HG02763 (cell line): Measurements from ENCODE around the gene MAPK4.
"Not testable (repeated sequence)": the region's sequence is repeated elsewhere in the genome, so short reads cannot be mapped to it uniquely, and the experiment has no call there.

Experiments
- ATAC-seq: cut with Tn5 transposase; IDR thresholded peaks from one replicate; pipeline ENCODE4 v1.9.1; 2021; ENCODE audit warnings: mild to moderate bottlenecking, moderate library complexity; ENCODE audit not compliant: unreplicated experiment

Gene MAPK4

DNA sequence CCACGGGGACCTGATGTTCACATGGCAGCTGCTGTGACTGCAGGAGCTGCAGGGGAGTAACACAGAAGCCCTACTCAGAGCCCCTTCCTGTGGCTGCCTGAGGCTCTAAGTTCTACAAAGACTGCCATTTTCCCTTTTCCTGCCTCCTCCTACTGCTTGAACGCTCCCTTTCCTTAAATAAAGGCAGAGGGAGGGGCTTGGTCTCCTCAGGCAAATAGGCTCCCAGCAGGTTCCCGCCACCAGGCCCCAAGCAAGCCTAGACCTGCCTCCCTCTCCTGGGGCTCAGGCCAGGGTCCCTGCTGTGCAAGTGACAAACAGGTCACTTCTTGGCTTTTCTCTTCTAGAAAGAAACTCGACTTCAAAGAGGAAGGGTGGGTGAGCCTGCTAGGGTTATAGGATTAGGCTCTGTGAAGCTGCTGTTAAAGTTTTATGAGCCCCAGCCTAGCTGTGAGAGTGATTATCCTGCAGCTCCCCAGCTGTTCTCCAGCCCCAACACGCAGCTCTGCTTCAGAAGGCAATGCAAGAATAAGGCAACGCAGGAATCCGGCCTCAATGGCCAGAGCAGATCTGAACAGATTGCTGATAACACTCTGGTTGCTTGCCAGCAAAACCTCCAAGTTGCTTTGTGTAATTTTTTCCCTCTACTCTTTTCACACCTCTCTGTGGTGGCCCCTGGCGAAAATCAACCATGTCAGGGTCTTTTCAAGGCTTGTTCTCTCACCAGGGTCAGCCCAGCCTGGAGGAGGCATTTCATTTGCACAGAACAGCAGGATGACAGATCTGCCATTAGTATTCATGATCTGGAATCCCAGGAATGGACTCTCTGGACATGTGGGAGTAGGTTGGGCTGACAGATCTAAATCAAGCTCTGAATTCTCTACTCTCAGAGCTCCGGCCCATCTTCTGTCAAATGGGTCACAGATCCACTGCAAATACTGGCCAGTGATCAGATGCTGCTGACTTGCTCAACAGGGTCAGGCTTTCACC, 188.6 kb downstream of the MAPK4 start:
- ATAC-seq, result no peak

DNA sequence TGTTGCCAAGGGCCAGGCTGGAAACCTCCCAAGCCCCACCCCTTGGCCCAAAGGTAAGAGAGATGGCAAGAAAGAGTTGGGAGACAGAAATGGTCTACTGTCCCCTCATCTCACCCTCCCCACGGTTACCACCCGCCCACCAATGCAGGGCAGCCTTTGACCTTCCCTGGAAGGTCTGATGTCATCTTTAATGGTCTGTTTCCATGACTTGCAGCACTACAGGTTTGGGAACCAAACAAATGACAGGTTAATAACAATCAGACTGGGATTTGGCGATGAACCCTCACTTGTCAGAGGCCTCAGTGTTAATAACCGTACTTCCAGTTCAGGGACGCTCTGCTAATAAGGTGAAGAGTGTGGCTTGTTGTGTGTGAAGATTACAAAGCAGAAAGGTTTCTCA, 189.5 kb downstream of the MAPK4 start:
- ATAC-seq, result no peak

DNA sequence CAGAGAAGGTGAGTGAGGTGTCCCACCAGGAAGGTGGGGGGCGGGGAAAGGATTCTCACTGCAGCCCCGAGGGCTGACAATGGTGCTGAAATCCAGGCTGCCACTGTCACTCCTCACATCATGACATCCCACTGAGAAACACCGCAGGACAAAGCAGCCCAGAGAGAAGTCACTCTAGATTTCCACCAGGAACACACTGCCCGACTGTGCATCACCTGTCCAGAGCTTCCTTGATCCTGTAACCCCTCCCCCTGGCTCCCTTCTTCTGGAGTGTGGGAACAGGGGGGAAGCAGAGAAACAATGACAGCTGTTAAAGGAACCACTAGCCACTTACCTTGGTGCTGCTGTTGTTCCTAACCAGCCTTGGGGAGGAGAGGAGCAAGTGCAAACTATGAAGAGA, 190.1 kb downstream of the MAPK4 start:
- ATAC-seq, result no peak

DNA sequence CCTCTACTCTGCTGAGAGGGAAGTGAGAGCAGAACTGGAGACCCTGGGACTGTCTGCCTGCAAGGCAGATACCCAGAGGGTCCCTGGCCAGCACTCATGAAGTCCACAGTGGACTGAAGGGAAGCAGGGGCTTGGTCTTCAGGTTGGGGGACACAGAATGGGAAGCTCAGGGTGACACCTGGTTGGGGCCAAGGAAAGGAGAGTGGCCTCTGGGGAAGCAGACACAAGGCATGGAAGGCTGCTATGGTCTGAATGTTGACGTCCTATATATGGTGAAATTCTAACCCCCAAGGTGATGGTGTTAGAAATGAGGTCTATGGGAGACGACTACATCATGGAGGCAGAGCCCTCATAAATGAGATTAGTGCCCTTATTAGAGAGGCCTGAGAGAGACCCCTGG, 190.7 kb downstream of the MAPK4 start:
- ATAC-seq, result no peak

DNA sequence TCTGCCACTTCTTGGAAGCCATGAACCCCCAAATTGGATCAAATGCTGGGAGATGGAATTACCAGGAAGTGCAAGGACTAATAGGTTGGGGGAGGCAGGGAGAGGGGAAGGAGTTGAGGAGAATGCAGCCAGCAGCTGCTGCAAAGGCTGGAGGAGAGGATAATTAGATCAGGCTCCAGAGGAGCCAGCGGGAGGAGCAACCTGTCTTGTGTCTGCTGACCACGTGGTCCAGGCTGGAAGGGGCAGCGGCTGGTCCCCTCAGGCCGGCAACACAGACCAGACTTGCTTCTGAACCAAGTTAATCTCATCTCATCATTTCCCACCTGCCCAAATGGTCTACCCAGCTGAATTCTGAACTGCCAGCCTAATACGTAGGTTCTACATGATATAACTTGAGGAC, 191.6 kb downstream of the MAPK4 start:
- ATAC-seq, result no peak

DNA sequence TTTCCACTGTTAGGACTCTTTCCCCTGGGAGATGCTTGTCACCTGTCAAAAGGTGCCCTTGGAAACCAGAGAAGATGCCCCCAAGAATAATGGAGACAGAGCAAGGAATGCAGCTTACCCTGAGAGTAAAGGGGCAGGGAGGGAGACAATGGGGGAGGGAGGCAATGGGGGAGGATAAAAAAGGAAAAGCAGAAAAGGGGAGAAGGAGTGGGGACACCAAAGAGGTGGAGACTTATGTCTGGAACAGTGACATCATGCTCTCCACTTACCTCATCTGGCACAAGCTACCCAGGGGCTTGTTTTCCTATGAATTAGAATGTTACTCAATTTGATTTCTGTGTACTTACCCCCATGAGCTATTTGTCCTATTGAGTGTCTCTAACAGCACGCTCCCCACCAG, 192.1 kb downstream of the MAPK4 start:
- ATAC-seq, result no peak

DNA sequence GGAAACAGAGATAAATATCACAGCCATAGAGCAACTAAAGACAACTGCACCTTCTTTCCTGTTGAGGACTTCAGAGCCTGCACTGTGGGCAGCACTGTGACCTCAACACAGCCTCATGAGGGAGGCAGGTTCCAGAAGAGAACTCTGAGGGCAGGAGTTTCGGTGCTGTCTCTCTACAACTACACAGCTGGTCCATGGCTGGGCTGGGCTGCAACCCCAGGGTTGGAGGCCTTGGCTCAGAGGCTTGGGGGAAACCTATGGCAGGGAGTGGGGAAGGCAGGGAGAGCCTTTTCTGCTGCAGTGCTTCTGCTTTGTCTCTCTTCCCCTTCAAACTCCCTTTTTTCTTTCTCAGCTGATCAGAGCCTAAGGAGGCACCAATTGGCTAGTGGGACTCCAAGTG, 193.4 kb downstream of the MAPK4 start:
- no peak for ATAC-seq

DNA sequence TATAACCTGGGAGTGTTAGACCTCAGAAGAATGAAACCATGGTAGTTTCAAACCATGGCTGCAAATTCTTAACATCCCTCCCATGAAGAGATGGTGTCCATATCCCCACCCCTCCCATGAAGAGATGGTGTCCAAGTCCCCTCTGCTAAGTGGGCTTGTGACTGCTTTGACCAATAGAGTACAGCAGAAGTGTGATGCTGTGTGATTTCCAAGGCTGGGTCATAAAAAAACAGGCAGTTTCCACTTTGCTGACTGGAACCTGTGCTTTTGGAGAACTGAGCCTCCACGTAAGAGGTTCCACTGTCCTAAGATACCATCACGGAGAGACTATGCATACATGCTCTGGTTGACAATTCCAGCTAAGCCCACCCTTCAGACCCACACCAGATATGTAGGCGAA, 194.4 kb downstream of the MAPK4 start:
- no peak for ATAC-seq

DNA sequence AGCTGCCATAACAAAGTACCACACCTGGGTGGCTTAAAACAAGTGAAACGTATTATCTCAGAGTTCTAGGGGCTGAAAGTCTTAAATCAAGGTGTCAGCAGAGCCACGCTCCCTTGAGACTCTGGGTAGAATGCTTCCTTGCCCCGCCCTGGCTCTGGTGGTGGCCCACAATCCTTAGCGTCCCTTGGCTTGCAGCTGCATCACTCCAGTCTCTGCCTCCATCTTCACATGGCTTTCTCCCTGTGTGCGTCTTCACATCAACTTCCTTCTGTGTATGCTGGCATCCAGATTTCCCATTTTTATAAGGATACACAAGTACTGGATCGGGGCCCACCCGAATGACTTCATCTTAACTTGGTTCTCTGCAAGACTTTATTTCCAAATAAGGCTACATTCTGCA, 197.5 kb downstream of the MAPK4 start:
- no peak for ATAC-seq

DNA sequence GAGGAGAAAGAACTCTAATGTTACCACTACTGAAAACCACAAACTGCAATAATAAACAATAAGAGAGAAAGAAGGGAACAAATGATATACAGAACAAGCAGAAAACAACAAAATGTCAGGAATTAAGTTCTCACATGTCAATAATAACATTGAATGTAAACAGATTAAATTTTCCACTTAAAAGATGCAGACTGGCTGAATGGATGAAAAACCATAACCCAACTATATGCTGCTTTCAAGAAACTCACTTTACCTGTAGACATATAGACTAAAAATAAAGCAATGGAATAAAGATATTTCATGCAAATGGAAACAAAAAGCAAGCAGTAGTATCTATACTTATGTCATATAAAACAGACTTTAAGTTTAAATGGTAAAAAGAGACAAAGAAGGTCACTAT, 209.6 kb downstream of the MAPK4 start:
- no peak for ATAC-seq

DNA sequence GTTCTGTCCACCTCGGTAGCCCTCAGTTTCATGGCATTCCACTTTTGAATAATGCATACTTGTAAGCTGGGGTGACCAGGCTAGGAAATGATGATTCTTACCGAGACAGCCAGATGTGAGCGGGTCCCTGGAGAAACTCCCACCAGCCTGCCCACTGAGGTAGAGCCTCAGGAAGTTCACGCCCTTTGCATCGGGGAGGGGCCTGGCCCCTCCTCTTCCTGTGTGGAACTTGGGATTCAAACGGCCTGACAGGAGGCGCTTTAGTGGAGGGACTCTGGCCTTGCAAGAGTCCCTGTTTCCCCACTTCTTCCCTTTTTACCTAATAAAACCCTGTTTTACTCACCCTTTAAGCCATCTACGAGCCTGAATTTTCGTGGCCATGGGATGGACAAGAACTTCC, 215.3 kb downstream of the MAPK4 start:
- no peak for ATAC-seq

DNA sequence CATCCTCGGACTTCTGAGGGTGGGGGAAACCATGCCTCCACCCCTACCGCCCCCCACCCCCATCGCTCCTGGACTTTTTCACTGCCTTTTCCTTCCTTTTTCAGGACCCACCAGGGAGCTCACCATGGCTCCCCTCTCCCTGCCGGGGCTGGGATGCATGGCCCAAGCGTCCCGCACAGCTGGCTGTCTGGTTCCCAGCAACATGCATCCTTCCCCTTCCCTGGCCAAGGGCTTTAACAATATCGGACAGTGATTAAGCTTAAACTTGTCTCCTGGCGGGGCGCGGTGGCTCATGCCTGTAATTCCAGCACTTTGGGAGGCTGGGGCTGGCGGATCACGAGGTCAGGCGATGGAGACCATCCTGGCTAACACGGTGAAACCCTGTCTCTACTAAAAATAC, 215.8 kb downstream of the MAPK4 start:
- no peak for ATAC-seq

DNA sequence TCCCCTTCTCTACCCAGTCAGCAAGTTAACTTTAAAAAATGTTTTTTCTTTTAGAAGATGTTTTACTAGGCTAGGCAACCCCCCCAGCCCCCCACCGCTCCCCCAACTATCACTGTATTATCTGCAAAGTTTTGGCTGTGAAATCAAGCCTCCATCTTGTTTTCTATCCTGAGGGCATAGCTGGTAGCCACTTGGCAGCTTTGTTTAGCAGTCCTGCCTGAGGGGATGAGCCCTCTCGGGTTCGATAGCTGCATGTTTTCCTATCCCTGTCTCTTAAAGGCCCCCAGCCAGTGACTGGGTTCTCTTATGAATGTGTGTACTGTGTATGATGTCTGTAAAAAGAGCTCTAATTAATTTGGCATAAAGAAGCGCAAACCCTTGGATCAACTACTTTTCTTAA, 216.5 kb downstream of the MAPK4 start:
- no peak for ATAC-seq

DNA sequence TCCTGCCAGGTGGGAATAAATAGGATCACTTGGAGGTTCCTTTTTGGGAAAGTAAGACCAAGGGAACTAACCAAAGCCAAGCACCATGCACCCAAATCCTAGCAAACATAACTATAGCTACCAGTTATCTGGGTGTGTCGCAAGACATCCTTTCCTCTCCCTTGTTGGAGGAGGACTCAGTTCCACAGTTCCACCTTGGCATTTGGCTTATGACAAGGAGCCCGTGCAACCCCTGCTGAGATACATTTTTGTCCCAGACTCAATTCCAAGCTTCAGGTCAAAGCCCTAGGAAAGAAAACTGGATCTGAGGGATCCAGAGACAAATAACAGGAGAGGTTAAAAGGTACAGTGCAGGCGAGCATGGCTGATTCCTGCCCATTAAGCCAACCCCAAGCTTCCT, 219.1 kb downstream of the MAPK4 start:
- not testable (repeated sequence) for ATAC-seq
